NOMO-1 (cell line): ENCODE data around the gene OR4M2.
"Not testable (repeated sequence)": the region's sequence is repeated elsewhere in the genome, so short reads cannot be mapped to it uniquely, and the experiment has no call there.

Experiments used
- DNase-seq, 2 experiments: peaks; one replicate each; lab custom pipeline; 2025; ENCODE audit not compliant: unreplicated experiment in 2 of 2; lab: John Stamatoyannopoulos, UW

The OR4M2 gene, protein sequence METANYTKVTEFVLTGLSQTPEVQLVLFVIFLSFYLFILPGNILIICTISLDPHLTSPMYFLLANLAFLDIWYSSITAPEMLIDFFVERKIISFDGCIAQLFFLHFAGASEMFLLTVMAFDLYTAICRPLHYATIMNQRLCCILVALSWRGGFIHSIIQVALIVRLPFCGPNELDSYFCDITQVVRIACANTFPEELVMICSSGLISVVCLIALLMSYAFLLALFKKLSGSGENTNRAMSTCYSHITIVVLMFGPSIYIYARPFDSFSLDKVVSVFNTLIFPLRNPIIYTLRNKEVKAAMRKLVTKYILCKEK

GRCh38 chr15:22080227-22080626 is at the start of gene OR4M2:
TSS of gene OR4M2 (plus strand) at chr15:22080527. CDS start at chr15:22080625, 98 bp downstream.
- not testable (repeated sequence) for DNase-seq

DNA sequence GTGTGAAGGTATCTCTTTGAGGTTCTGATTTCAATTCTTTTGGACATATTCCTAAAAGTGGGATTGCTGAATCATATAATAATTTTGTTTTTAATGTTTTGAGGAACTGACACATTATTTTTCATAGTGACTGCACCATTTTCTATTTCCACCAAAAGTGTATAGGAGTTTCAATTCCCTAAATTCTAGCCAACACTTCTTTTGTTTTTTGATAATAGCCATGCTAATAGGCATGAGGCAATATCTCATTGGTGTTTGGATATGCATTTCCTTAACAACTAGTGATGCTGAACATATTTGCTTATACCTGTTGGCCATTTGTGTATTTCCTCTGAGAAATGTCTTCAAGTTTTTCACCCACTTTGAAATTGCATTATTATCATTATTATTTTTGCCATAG is 11.1 kb upstream of the OR4M2 start:
- DNase-seq: not testable (repeated sequence)

DNA sequence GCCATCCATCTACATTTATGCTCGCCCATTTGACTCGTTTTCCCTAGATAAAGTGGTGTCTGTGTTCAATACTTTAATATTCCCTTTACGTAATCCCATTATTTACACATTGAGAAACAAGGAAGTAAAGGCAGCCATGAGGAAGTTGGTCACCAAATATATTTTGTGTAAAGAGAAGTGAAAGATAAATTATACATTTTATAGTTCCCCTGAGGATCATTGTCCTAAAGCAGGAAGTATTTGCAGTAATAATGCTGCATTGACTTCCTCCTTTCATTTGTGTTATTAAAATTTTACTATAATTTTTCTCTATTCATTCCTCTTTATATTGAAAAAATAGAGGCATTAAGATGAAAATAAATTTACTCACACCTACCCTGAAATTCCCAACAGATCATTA is 1.1 kb downstream of the OR4M2 start:
- DNase-seq: not testable (repeated sequence)

- not testable (repeated sequence) for DNase-seq
Observed at GRCh38 chr15:22098616-22099253, 18.4 kb downstream of the OR4M2 start.

DNA sequence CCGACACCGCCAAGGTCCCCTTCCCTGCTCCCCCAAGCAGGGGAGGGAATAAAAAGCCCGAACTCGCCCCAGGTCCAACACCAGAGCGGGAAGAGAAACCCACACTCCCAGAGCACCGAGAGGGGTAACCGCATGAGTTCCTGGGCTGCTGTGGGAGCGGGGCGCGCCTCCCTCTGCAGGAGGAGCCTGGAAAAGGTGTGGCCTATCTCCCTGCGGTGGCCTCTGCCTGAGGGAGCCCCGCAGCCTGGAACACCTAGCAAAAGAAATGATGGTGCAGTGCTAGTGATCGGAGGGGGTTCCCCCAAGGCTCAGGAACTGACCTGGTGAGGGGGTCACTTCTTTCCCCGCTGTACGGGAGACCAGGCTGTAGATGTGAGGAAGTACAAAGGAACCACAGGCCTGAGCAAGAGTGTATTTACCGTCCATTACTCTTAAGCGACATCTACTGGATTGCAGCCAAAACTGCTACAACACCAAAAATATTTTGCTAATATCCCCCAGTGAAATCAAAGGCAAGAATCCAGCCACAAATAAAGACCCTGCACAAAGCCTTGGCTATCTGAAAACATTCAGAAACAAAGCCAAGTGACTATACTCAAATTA is 19.1 kb downstream of the OR4M2 start:
- DNase-seq: not testable (repeated sequence)

DNA sequence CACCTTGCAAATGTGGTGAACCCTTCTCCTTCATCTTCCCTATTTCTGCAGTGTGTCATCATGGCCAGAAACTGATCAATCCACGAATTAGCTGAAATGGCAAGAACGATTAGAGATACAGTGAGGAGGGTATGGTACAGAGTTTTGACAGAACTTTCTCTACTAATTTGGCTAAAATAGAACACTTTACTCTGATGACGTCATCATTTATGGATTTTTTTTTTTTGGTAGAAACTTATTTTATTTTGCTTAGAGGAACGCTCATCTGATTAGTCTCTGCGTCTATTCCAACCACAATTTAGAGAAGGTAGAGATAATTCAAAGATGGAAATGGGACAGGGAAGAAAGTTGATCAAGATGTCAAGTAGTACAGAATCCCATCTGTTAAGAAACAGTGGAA is 41.7 kb downstream of the OR4M2 start:
- DNase-seq: not testable (repeated sequence)
